GDM1 (cell line): ENCODE results near the gene TTC32.
"Not testable (repeated sequence)": the region's sequence is repeated elsewhere in the genome, so short reads cannot be mapped to it uniquely, and the experiment has no call there.

Source experiments
- DNase-seq: peaks from one replicate; lab custom pipeline; 2025; lab: John Stamatoyannopoulos, UW

Gene TTC32

GRCh38 chr2:19899985-19900930 lies 1.5 kb downstream of the TTC32 start:
- DNase-seq, result no peak

GRCh38 chr2:19898592-19899329 lies 3.0 kb downstream of the TTC32 start:
- DNase-seq, result no peak

- no peak for DNase-seq
Observed at GRCh38 chr2:19897623-19898245, 4.0 kb downstream of the TTC32 start.

- DNase-seq, result no peak
Observed at GRCh38 chr2:19895535-19895934, 6.2 kb downstream of the TTC32 start.

GRCh38 chr2:19894134-19894792 lies 7.5 kb downstream of the TTC32 start:
- no peak for DNase-seq

GRCh38 chr2:19893520-19894133 lies 8.2 kb downstream of the TTC32 start:
- no peak for DNase-seq

GRCh38 chr2:19891971-19892370 lies 9.8 kb downstream of the TTC32 start:
- DNase-seq, result peak; percentile 81

GRCh38 chr2:19890104-19890503 lies 11.7 kb downstream of the TTC32 start:
- DNase-seq, result no peak

- no peak for DNase-seq
Observed at GRCh38 chr2:19888831-19889230, 13.0 kb downstream of the TTC32 start.

GRCh38 chr2:19887510-19887909 lies 14.3 kb downstream of the TTC32 start:
- DNase-seq, result no peak

GRCh38 chr2:19886261-19886660 lies 15.5 kb downstream of the TTC32 start:
- DNase-seq, result no peak

- DNase-seq, result no peak
Observed at GRCh38 chr2:19885791-19886190, 16.0 kb downstream of the TTC32 start.

GRCh38 chr2:19883971-19884720 lies 17.6 kb downstream of the TTC32 start:
- DNase-seq, result no peak

GRCh38 chr2:19883486-19883885 lies 18.3 kb downstream of the TTC32 start:
- DNase-seq, result no peak

GRCh38 chr2:19882286-19882685 lies 19.5 kb downstream of the TTC32 start:
- no peak for DNase-seq

- DNase-seq, result no peak
Observed at GRCh38 chr2:19881908-19882265, 19.9 kb downstream of the TTC32 start.

GRCh38 chr2:19881221-19881907 lies 20.4 kb downstream of the TTC32 start:
- DNase-seq, result no peak

GRCh38 chr2:19880191-19880590 lies 21.6 kb downstream of the TTC32 start:
- not testable (repeated sequence) for DNase-seq

- DNase-seq, result no peak
Observed at GRCh38 chr2:19879120-19879519, 22.7 kb downstream of the TTC32 start.

GRCh38 chr2:19878268-19879046 lies 23.3 kb downstream of the TTC32 start:
- DNase-seq, result no peak
